ENCODE data around the gene ZBTB40.

Gene ZBTB40

GRCh38 chr1:22503721-22504410, 52.2 kb downstream of the ZBTB40 start:
- no peak for DNase-seq (ENCODE audit: low read depth)

- no peak for DNase-seq (ENCODE audit: low read depth)
Observed at GRCh38 chr1:22506130-22506692, 54.6 kb downstream of the ZBTB40 start.

- DNase-seq (ENCODE audit: low read depth) = no peak
Observed at GRCh38 chr1:22507587-22507986, 55.9 kb downstream of the ZBTB40 start.

GRCh38 chr1:22508329-22508728, 56.7 kb downstream of the ZBTB40 start:
- no peak for DNase-seq (ENCODE audit: low read depth)

- DNase-seq (ENCODE audit: low read depth) = no peak
Observed at GRCh38 chr1:22508991-22509390, 57.3 kb downstream of the ZBTB40 start.

GRCh38 chr1:22509815-22510214, 58.2 kb downstream of the ZBTB40 start:
- DNase-seq (ENCODE audit: low read depth) = no peak

GRCh38 chr1:22512873-22513272, 61.2 kb downstream of the ZBTB40 start:
- DNase-seq (ENCODE audit: low read depth) = no peak

GRCh38 chr1:22516906-22517571, 65.4 kb downstream of the ZBTB40 start:
- no peak for DNase-seq (ENCODE audit: low read depth)

GRCh38 chr1:22517956-22518355, 66.3 kb downstream of the ZBTB40 start:
- no peak for DNase-seq (ENCODE audit: low read depth)

- DNase-seq (ENCODE audit: low read depth) = no peak
Observed at GRCh38 chr1:22518379-22518778, 66.7 kb downstream of the ZBTB40 start.

- no peak for DNase-seq (ENCODE audit: low read depth)
Observed at GRCh38 chr1:22520871-22521270, 69.2 kb downstream of the ZBTB40 start.

GRCh38 chr1:22521692-22522091, 70.0 kb downstream of the ZBTB40 start:
- no peak for DNase-seq (ENCODE audit: low read depth)

- DNase-seq (ENCODE audit: low read depth) = no peak
Observed at GRCh38 chr1:22522221-22522743, 70.6 kb downstream of the ZBTB40 start.

- DNase-seq (ENCODE audit: low read depth) = no peak
Observed at GRCh38 chr1:22524481-22524880, 72.8 kb downstream of the ZBTB40 start.

- no peak for DNase-seq (ENCODE audit: low read depth)
Observed at GRCh38 chr1:22525211-22525610, 73.6 kb downstream of the ZBTB40 start.

GRCh38 chr1:22525646-22526045, 74.0 kb downstream of the ZBTB40 start:
- no peak for DNase-seq (ENCODE audit: low read depth)

- DNase-seq (ENCODE audit: low read depth) = no peak
Observed at GRCh38 chr1:22526098-22526497, 74.4 kb downstream of the ZBTB40 start.

GRCh38 chr1:22526677-22527076, 75.0 kb downstream of the ZBTB40 start:
- no peak for DNase-seq (ENCODE audit: low read depth)

GRCh38 chr1:22527122-22527521, 75.5 kb downstream of the ZBTB40 start:
- DNase-seq (ENCODE audit: low read depth) = no peak

- DNase-seq (ENCODE audit: low read depth) = no peak
Observed at GRCh38 chr1:22527555-22528296, 76.1 kb downstream of the ZBTB40 start.

- DNase-seq (ENCODE audit: low read depth) = no peak
Observed at GRCh38 chr1:22528451-22528850, 76.8 kb downstream of the ZBTB40 start.

GRCh38 chr1:22529901-22530621, 78.4 kb downstream of the ZBTB40 start:
- no peak for DNase-seq (ENCODE audit: low read depth)
